NCI-H2107 treated with DMSO at 0.1 percent for 48 hours (cell line): Measurements from ENCODE around the gene TAX1BP3.

Experiments
- DNase-seq: peaks from one replicate; lab custom pipeline; 2025; ENCODE audit not compliant: unreplicated experiment; lab: John Stamatoyannopoulos, UW

The TAX1BP3 gene

DNA sequence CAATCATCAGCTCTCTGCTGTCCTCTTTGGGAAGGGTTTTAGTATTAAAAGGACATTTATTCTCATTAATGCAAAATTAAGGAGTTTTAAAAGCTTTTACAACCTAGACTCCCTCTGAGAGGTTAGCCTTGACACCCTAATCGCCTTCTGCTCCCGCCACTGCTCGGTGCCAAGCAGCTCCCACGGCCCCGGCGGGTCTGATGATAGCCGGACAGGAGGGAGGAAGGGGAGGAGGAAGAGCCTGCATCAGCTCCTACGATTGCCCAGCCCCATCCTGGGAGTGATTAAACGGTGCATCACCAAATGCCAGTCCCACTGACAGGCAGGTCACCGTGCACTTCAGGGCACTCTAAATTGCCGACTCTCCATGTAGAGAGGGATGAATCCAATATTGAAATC lies 40.6 kb downstream of the TAX1BP3 start:
- DNase-seq = no peak

DNA sequence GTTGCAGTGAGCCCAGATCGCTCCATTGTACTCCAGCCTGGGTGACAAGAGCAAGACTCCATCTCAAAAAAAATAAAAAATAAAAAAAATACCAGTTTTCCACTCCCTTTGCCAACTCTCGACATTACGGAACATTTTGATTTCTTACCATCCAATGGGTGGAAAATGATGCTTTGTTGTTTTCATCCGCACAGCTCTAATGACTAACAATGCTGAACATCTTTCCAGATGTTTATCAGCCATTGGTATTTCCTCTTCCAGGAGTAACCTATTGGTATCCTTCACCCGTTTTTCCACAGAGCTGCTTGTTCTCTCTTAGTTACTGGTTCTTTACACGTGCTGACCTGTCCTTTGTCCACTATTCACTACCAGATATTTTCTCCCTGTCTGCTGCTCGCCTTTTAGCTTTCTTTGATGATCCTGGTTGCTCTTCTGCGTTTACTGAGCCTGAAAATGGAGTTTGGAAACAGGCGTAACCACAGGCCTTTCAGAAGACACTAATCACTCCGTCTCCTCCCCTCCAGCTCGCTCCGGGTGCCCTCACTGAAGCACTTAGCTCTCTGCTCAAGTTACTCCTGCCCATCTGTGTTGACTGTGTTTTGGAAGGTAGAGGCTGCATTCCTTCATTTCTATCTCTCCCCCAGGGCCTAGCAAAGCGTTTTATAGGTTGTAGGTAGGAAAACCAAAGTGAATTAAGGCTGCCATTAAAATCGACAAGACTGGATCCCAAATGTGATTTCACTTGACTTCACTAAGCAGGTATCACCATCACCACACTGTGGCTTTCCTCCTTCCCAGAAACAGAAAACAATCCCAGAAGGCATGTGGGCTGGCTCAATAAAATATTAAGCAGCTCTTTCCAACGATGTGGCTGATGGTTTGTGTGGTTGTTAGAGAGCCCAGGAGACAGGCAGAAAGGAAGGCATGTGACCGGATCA lies 41.3 kb downstream of the TAX1BP3 start:
- DNase-seq = peak; percentile 25

DNA sequence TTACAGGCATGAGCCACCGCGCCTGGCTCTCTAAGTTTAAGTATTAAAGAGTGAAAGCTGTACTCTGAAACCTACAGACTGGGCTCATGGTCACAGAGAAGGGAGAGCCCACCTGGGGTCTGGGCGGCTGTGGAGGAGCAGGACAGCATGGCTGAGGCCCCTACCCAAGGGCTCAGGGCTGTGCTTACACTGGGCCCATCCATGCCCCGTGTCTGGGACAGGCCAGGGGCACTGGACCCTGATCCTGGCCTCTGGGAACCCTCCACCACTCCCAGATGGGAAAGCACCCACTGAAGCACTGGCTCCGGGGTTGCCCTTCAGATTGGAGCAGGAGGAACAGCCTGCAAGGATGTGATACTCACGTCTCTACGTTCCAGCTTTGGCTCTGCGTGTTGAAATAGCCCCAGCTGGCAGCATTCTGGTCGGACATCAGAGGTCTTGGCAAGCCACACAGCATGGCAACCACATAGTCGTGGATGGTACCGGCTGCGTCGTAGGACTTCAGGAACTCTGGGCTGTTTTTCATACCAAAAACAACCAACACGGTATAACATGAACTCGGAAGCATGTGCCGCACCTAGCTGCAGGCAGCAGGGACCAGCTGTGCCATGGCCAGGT lies 45.3 kb downstream of the TAX1BP3 start:
- DNase-seq = no peak

DNA sequence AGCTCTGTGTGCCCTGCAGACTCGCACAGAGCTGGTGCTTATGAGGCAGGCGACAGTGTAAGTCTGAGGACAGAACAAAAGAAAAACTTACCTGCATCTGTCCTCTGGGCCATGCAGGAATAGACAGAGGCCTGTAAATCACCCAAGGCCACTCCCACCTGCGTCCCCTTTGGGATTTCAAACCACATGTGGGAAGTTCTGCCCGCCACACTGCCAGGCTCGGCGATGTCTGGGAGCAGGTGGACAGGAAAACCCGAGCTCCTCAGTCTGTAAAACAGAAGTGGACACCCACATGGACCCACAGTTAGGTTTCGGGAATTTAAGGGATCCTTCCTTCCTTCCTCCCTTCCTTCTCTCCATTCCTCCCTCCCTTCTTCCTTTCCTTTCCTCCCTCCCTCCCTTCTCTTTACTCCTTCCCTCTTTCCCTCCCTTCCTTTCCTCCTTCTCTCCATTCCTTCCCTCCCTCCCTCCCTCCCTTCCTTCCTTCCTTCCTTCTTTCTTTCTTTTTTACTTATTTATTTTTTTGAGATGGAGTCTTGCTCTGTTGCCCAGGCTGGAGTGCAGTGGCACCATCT lies 47.1 kb downstream of the TAX1BP3 start:
- no peak for DNase-seq

DNA sequence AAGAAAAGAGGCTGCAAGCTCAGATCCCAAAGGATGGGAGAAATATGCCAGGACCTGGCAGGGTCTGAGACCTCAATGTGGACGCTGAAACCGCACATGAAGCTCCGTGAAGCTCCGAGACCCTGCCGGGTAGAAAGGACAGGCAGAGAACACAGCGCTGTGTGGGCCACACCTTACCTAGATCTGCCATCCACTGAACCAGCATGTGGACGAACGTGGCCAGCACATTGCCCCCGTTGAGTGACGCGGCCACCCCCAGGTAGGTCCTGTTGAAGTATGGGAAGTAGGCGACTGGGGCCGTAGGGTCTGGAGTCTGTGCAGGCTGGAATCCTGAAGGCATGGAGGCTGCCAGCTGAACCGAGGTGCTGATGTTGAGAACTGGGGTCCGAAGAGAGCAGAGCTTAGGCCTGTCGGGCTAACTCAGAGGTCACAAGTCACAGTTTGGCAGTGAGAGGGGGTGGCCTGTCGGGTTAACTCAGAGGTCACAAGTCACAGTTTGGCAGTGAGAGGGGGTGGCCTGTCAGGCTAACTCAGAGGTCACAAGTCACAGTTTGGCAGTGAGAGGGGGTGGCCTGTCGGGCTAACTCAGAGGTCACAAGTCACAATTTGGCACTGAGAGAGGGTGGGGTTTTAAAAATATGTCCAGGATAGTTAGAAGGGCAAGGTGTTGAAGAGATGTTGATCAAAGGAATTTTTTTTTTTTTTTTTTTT lies 53.1 kb downstream of the TAX1BP3 start:
- no peak for DNase-seq

DNA sequence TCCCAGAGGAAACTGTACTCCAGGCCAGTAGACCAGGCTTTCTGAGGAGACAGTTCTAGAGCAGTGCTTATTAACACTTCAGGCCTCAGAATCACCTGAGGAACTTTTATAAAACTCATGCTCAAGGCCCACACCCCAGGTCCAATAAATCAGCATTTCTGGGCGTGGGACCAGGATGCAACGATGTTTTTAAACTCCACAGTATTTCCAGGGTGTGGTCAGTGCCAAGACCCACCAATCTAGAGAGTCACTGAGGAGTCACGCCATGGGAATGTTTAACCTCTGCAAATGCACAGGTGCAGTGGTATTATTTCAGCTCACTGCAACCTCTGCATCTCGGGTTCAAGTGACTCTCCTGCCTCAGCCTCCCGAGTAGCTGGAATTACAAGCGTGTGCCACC lies 55.3 kb downstream of the TAX1BP3 start:
- no peak for DNase-seq
